A549 (cell line): ENCODE data around the gene ZMYND19. TPM values are rescaled to one million over a fixed set of nuclear protein-coding genes. Genes with fewer than 3 reads are reported as not detected.

Experiments
- ATAC-seq, 2 experiments: fragments of 200-7000 bp in 1 of 2; fragments of >200 bp in 1 of 2; cut with Nextera tagmentation in 1 of 2; cut with Tn5 transposase in 1 of 2; 3 replicates each; pipeline versions ENCODE4 v1.8.0 to v1.9.1; 2018 to 2020; ENCODE audit warnings: mild to moderate bottlenecking in 1 of 2, moderate library complexity in 1 of 2
- CTCF ChIA-PET: fragments of 300-600 bp; sonication (Branson Sonifier 250); formaldehyde crosslinking; extraction: SDS; loops from one replicate; lab custom pipeline; 2021; ENCODE audit warnings: antibody characterized with exemption, inconsistent platforms; lab: Yijun Ruan, JAX
- POLR2A ChIA-PET: fragments of 350-600 bp; formaldehyde crosslinking; extraction: SDS; loops from one replicate; lab custom pipeline; 2021; ENCODE audit warnings: antibody characterized with exemption, inconsistent platforms; lab: Yijun Ruan, JAX
- DNase-seq, 2 experiments: peaks; one replicate each; pipeline versions ENCODE4 v3.0.0 to v3.0.0-alpha.2; 2011 to 2016; ENCODE audit warnings: low read depth in 1 of 2, low spot score in 1 of 2
- FAIRE-seq: peaks from 2 replicates; lab custom pipeline; 2011; peaks lifted over from hg19 to GRCh38; lab: Jason Lieb, UNC
- H3K27ac ChIP-seq, 2 experiments: fragments of >200 bp; sonication (Bioruptor Twin); formaldehyde crosslinking; 3 replicates each; pipeline ENCODE4 v1.5.1; 2016 to 2017
- H3K4me1 ChIP-seq: fragments of >200 bp; sonication (Bioruptor Twin); formaldehyde crosslinking; 3 replicates; pipeline ENCODE4 v1.6.1; 2016
- H3K4me2 ChIP-seq: fragments of >200 bp; sonication (Bioruptor Twin); formaldehyde crosslinking; 3 replicates; pipeline ENCODE4 v1.6.1; 2016
- H3K4me3 ChIP-seq: fragments of >200 bp; sonication (Bioruptor Twin); formaldehyde crosslinking; 3 replicates; pipeline ENCODE4 v1.5.1; 2016
- H3K9me3 ChIP-seq: fragments of >200 bp; sonication (Bioruptor Twin); formaldehyde crosslinking; 3 replicates; pipeline ENCODE4 v1.6.1; 2016
- ATOH8 ChIP-seq: fragments of 250-450 bp; sonication (Bioruptor Pico); IDR thresholded peaks from 2 replicates; pipeline ENCODE4 v1.5.0; 2020; ENCODE audit warnings: low read depth, mild to moderate bottlenecking, moderate library complexity
- BCL3 ChIP-seq: fragments of >200 bp; sonication (Bioruptor Twin); formaldehyde crosslinking; IDR thresholded peaks from 3 replicates; pipeline ENCODE4 v1.6.1; 2016
- BHLHE40 ChIP-seq: IDR thresholded peaks from 2 replicates; pipeline ENCODE4 v1.6.1; 2012; ENCODE audit warnings: low read depth, low read length, inconsistent platforms
- CTCF ChIP-seq: fragments of >200 bp; sonication (Bioruptor Twin); formaldehyde crosslinking; IDR thresholded peaks from 3 replicates; pipeline ENCODE4 v1.5.1; 2016
- EHF ChIP-seq: fragments of 250-450 bp; sonication (Bioruptor Pico); IDR thresholded peaks from 2 replicates; pipeline ENCODE4 v1.5.0; 2020; ENCODE audit warnings: mild to moderate bottlenecking
- EHMT2 ChIP-seq: fragments of 200-600 bp; sonication (generic); IDR thresholded peaks from 2 replicates; pipeline ENCODE4 v1.6.1; 2016; ENCODE audit warnings: antibody characterized with exemption, low read depth, mild to moderate bottlenecking, moderate library complexity
- ESRRA ChIP-seq: fragments of 150-350 bp; IDR thresholded peaks from 2 replicates; pipeline ENCODE4 v1.6.1; 2014; ENCODE audit warnings: mild to moderate bottlenecking, low read length, borderline replicate concordance
- FOSL2 ChIP-seq, 2 experiments: fragments of 450-650 bp in 1 of 2; fragments of >200 bp in 1 of 2; sonication (Bioruptor Twin) in 1 of 2; formaldehyde crosslinking; IDR thresholded peaks; 2 replicates each; pipeline versions ENCODE4 v1.5.0 to v1.6.1; 2016 to 2020; ENCODE audit warnings: mild to moderate bottlenecking in 1 of 2, moderate library complexity in 1 of 2
- GATA3 ChIP-seq: IDR thresholded peaks from 2 replicates; pipeline ENCODE4 v1.6.1; 2012; ENCODE audit warnings: borderline replicate concordance
- HEYL ChIP-seq: fragments of 250-450 bp; sonication (Bioruptor Pico); IDR thresholded peaks from 2 replicates; pipeline ENCODE4 v1.8.0; 2021; ENCODE audit warnings: mild to moderate bottlenecking, moderate library complexity
- JUN ChIP-seq, 2 experiments: fragments of >200 bp; sonication (Bioruptor Twin); formaldehyde crosslinking; IDR thresholded peaks; 2 replicates in 1 of 2; 3 replicates in 1 of 2; pipeline ENCODE4 v1.6.1; 2016 to 2017
- KDM1A ChIP-seq: fragments of 200-600 bp; sonication (generic); IDR thresholded peaks from 2 replicates; pipeline ENCODE4 v1.6.1; 2016; ENCODE audit warnings: low read depth, mild to moderate bottlenecking
- KDM5A ChIP-seq: fragments of 200-600 bp; sonication (generic); IDR thresholded peaks from 2 replicates; pipeline ENCODE4 v1.6.1; 2016; ENCODE audit warnings: antibody characterized with exemption, mild to moderate bottlenecking
- MYC ChIP-seq: IDR thresholded peaks from 2 replicates; pipeline ENCODE4 v1.6.1; 2012; ENCODE audit warnings: mild to moderate bottlenecking, inconsistent platforms, low read length, improper control_type of control experiment, borderline replicate concordance
- NFE2L2 ChIP-seq: fragments of 150-350 bp; conservative IDR thresholded peaks from 2 replicates; pipeline ENCODE4 v1.6.1; 2014; ENCODE audit warnings: low read length
- NR3C1 ChIP-seq: fragments of >200 bp; sonication (Bioruptor Twin); formaldehyde crosslinking; IDR thresholded peaks from 3 replicates; pipeline ENCODE4 v1.6.1; 2017
- PHF8 ChIP-seq: fragments of 200-600 bp; sonication (generic); IDR thresholded peaks from 2 replicates; pipeline ENCODE4 v1.6.1; 2016; ENCODE audit warnings: low read depth, mild to moderate bottlenecking, antibody characterized with exemption, moderate library complexity, borderline replicate concordance
- POLR2A ChIP-seq: IDR thresholded peaks from 2 replicates; pipeline ENCODE4 v1.6.1; 2012; ENCODE audit warnings: mild to moderate bottlenecking, low read length
- RAD21 ChIP-seq, 2 experiments: fragments of >200 bp in 1 of 2; sonication (Bioruptor Twin) in 1 of 2; formaldehyde crosslinking in 1 of 2; IDR thresholded peaks in 1 of 2; conservative IDR thresholded peaks in 1 of 2; 2 replicates in 1 of 2; 3 replicates in 1 of 2; pipeline ENCODE4 v1.6.1; 2012 to 2018; ENCODE audit warnings: inconsistent platforms in 1 of 2
- RCOR1 ChIP-seq: fragments of 150-350 bp; IDR thresholded peaks from 2 replicates; pipeline ENCODE4 v1.6.1; 2014; ENCODE audit warnings: antibody characterized with exemption, low read length, low read depth
- WGBS: methylation state at CpG from one replicate; pipeline ENCODE4 v1.1.6; 2017; ENCODE audit errors: missing lambda C conversion rate; 5-methylcytosine and 5-hydroxymethylcytosine counted together
- polyA plus RNA-seq, 4 experiments: library from polyadenylated mRNA; depleted of rRNA in 3 of 4; stranded (reverse); fragments of >200 nt; fragmentation: RNase III in 1 of 4; extraction: RNeasy Plus Mini Kit Qiagen cat#74134 plus additional on column Dnase treatment in 1 of 4; gene quantifications; 2 replicates in 3 of 4; 3 replicates in 1 of 4; pipeline ENCODE4 v1.2.3, GENCODE V29; 2011 to 2017
- TF ChIP-seq, protein P1 (sequence below): fragments of 450-650 bp; IDR thresholded peaks from 2 replicates; pipeline ENCODE4 v1.6.1; 2014; ENCODE audit warnings: antibody characterized with exemption
- TF ChIP-seq, protein P2 (sequence below): fragments of 200-600 bp; sonication (generic); IDR thresholded peaks from 2 replicates; pipeline ENCODE4 v1.6.1; 2016; ENCODE audit warnings: antibody characterized with exemption, mild to moderate bottlenecking, moderate library complexity
- TF ChIP-seq, protein P3 (sequence below): fragments of >200 bp; sonication (Bioruptor Twin); formaldehyde crosslinking; IDR thresholded peaks from 2 replicates; pipeline ENCODE4 v1.6.1; 2016
- TF ChIP-seq, protein P4 (sequence below): fragments of 250-450 bp; sonication (Bioruptor Pico); IDR thresholded peaks from 2 replicates; pipeline ENCODE4 v1.5.0; 2021; ENCODE audit warnings: mild to moderate bottlenecking, moderate library complexity, borderline replicate concordance
- TF ChIP-seq, protein P5 (sequence below): IDR thresholded peaks from 2 replicates; pipeline ENCODE4 v1.6.1; 2012; ENCODE audit warnings: low read depth, borderline replicate concordance
- TF ChIP-seq, protein P6 (sequence below): IDR thresholded peaks from 2 replicates; pipeline ENCODE4 v1.6.1; 2012

The ZMYND19 gene
- polyA plus RNA-seq, 2 of the 4 experiments (the other 2 are of a cell fraction) = 19.6 to 38.7 TPM

DNA sequence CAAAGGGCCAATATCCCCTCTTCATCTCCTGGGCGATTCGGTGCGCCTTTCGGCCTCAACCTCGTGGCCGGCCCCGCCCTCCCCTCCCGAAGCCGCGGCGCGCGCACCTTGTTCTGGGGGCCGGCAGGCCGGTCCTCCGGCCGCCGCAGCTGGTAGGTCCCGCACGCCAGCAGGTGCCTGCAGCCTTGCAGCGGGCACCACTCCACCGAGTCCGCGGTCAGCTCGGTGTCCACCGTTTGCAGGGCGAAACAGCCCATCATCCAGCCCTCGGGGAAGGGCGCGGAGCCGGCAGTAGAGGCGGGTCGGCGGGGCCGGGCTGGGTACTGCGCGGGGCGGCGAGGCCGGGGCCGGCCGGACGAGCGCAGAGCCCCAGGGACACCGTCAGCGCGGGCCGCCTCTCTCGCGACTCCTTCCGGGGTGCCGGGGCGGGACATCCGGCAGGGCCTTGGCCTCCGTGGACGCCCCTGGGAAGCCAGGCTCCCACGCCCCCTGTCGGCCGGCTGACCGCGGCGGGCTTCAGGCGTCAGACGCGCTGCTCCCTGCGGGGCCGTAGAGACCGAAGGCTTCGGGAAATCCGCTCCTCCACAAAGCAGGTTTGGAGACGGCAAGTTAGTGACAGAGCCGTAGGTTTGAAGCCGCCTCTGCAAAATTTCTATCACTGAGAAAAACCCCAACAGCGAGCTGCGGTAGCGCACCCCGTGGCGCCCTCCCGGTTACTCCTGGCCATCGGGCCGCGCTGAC lies 11.6 kb downstream of the ZMYND19 start, which contains the start of gene DPH7:
TSS of gene DPH7 (minus strand) at position 408 of the 741 bp plus-strand sequence. CDS start at position 260, 148 bp downstream.
- POLR2A ChIA-PET = interaction anchor here (0.6 to 1.2 kb wide), 2 partner anchors 12 to 26 kb away, joined by 3 read pairs; no protein-coding TSS in a partner anchor
- FAIRE-seq = no peak
- H3K4me2 ChIP-seq = peak within 1 kb of the TSS; percentile 94
- DNase-seq = peak; percentile 91 to 93
- peak; percentile 96 to 98 for ATAC-seq
- 3% methylated on average over 26 of the region's 82 CpGs for WGBS
- peaks cover 12% of the 10 kb centered on the region; the same call in 2 of the 3 replicates for H3K4me1 ChIP-seq
- peak within 1 kb of the TSS; percentile 91 to 97 for H3K27ac ChIP-seq
- CTCF ChIA-PET = interaction anchor here (0.6 to 9.7 kb wide), 17 partner anchors 15 to 530 kb away, joined by 3 to 175 read pairs (median 3); partner anchors contain the start of genes MRPL41 and ZMYND19
- H3K9me3 ChIP-seq = no peaks in the 10 kb centered on the region
- peak within 1 kb of the TSS; percentile 72 for H3K4me3 ChIP-seq
- TF ChIP-seq EHF (no peak), PHF8 (peak; percentile 65; the same call in 1 of the 2 replicates), EHMT2 (no peak), ESRRA (no peak), NR3C1 (no peak), RCOR1 (no peak), BCL3 (peak; percentile 76; the same call in 2 of the 3 replicates), KDM1A (no peak), MYC (peak; percentile 79; the same call in 1 of the 2 replicates), POLR2A (peak; percentile 78), RAD21 (conservative IDR thresholded peaks at IDR 0.05 in 1 of 2, IDR thresholded peaks at IDR 0.05 in 1 of 2) (peak; percentile 14 to 36; a peak in 3 of 5 replicates), ATOH8 (CRISPR knock-in tag) (no peak), HEYL (CRISPR knock-in tag) (no peak), KDM5A (peak; percentile 56), BHLHE40 (no peak), JUN (IDR thresholded peaks at IDR 0.05) (peak; percentile 78 to 98), NFE2L2 (no peak), CTCF (peak; percentile 85), GATA3 (peak; percentile 37; the same call in 1 of the 2 replicates), FOSL2 (IDR thresholded peaks at IDR 0.05) (no peak), FOSL2 (CRISPR knock-in tag; IDR thresholded peaks at IDR 0.05) (peak; percentile 32; the same call in 1 of the 2 replicates)
- TF ChIP-seq, protein P1, sequence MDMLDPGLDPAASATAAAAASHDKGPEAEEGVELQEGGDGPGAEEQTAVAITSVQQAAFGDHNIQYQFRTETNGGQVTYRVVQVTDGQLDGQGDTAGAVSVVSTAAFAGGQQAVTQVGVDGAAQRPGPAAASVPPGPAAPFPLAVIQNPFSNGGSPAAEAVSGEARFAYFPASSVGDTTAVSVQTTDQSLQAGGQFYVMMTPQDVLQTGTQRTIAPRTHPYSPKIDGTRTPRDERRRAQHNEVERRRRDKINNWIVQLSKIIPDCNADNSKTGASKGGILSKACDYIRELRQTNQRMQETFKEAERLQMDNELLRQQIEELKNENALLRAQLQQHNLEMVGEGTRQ = no peak; the same call in 1 of the 2 replicates
- TF ChIP-seq, protein P2, sequence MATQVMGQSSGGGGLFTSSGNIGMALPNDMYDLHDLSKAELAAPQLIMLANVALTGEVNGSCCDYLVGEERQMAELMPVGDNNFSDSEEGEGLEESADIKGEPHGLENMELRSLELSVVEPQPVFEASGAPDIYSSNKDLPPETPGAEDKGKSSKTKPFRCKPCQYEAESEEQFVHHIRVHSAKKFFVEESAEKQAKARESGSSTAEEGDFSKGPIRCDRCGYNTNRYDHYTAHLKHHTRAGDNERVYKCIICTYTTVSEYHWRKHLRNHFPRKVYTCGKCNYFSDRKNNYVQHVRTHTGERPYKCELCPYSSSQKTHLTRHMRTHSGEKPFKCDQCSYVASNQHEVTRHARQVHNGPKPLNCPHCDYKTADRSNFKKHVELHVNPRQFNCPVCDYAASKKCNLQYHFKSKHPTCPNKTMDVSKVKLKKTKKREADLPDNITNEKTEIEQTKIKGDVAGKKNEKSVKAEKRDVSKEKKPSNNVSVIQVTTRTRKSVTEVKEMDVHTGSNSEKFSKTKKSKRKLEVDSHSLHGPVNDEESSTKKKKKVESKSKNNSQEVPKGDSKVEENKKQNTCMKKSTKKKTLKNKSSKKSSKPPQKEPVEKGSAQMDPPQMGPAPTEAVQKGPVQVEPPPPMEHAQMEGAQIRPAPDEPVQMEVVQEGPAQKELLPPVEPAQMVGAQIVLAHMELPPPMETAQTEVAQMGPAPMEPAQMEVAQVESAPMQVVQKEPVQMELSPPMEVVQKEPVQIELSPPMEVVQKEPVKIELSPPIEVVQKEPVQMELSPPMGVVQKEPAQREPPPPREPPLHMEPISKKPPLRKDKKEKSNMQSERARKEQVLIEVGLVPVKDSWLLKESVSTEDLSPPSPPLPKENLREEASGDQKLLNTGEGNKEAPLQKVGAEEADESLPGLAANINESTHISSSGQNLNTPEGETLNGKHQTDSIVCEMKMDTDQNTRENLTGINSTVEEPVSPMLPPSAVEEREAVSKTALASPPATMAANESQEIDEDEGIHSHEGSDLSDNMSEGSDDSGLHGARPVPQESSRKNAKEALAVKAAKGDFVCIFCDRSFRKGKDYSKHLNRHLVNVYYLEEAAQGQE = no peak
- TF ChIP-seq, protein P3, sequence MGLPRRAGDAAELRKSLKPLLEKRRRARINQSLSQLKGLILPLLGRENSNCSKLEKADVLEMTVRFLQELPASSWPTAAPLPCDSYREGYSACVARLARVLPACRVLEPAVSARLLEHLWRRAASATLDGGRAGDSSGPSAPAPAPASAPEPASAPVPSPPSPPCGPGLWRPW = no peak
- TF ChIP-seq, protein P4, sequence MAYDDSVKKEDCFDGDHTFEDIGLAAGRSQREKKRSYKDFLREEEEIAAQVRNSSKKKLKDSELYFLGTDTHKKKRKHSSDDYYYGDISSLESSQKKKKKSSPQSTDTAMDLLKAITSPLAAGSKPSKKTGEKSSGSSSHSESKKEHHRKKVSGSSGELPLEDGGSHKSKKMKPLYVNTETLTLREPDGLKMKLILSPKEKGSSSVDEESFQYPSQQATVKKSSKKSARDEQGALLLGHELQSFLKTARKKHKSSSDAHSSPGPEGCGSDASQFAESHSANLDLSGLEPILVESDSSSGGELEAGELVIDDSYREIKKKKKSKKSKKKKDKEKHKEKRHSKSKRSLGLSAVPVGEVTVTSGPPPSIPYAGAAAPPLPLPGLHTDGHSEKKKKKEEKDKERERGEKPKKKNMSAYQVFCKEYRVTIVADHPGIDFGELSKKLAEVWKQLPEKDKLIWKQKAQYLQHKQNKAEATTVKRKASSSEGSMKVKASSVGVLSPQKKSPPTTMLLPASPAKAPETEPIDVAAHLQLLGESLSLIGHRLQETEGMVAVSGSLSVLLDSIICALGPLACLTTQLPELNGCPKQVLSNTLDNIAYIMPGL (CRISPR knock-in tag) = no peak; the same call in 1 of the 2 replicates
- TF ChIP-seq, protein P5, sequence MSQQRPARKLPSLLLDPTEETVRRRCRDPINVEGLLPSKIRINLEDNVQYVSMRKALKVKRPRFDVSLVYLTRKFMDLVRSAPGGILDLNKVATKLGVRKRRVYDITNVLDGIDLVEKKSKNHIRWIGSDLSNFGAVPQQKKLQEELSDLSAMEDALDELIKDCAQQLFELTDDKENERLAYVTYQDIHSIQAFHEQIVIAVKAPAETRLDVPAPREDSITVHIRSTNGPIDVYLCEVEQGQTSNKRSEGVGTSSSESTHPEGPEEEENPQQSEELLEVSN = peak; percentile 29; the same call in 1 of the 2 replicates
- TF ChIP-seq, protein P6, sequence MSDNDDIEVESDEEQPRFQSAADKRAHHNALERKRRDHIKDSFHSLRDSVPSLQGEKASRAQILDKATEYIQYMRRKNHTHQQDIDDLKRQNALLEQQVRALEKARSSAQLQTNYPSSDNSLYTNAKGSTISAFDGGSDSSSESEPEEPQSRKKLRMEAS = peak; percentile 84
